BE2C (cell line): ENCODE data around the gene SENP1.

Experiments
- DNase-seq: peaks from one replicate; pipeline ENCODE4 v3.0.0-alpha.2; 2020
- H3K27me3 ChIP-seq: fragments of 250-450 bp; sonication (Bioruptor Pico); 2 replicates; pipeline ENCODE4 v1.5.1; 2020; ENCODE audit warnings: mild to moderate bottlenecking
- H3K36me3 ChIP-seq: fragments of 250-450 bp; sonication (Bioruptor Pico); 2 replicates; pipeline ENCODE4 v1.5.1; 2020; ENCODE audit warnings: mild to moderate bottlenecking
- H3K4me1 ChIP-seq: fragments of 250-450 bp; sonication (Bioruptor Pico); 2 replicates; pipeline ENCODE4 v1.5.1; 2020
- H3K4me3 ChIP-seq: 2 replicates; pipeline ENCODE4 v1.5.1; 2011; ENCODE audit warnings: low read depth, low read length
- H3K9me3 ChIP-seq: fragments of 250-450 bp; sonication (Bioruptor Pico); 2 replicates; pipeline ENCODE4 v1.5.1; 2020
- CTCF ChIP-seq: IDR thresholded peaks from 2 replicates; pipeline ENCODE4 v1.5.1; 2012; ENCODE audit warnings: mild to moderate bottlenecking, low read depth, low read length

SENP1 gene

GRCh38 chr12:48106681-48107613, 1.1 kb upstream of the SENP1 start:
- peak overlapping the region; percentile 81 for H3K4me3 ChIP-seq
- no peaks in the 10 kb centered on the region; the same call in 1 of the 2 replicates for H3K4me1 ChIP-seq
- no peak for TF ChIP-seq CTCF
- no peak for DNase-seq
- H3K27me3 ChIP-seq: peaks cover 24% of the 10 kb centered on the region
- no peaks in the 10 kb centered on the region for H3K36me3 ChIP-seq
- no peaks in the 10 kb centered on the region for H3K9me3 ChIP-seq

- TF ChIP-seq CTCF: no peak
- Histone ChIP-seq H3K27me3 (peaks cover 11% of the 10 kb centered on the region), H3K4me3 (peak overlapping the region; percentile 81), H3K4me1 (no peaks in the 10 kb centered on the region; the same call in 1 of the 2 replicates), H3K9me3 (no peaks in the 10 kb centered on the region), H3K36me3 (no peaks in the 10 kb centered on the region)
- DNase-seq: no peak
Observed at GRCh38 chr12:48105321-48105866, 485 bp downstream of the SENP1 start.

GRCh38 chr12:48104531-48104930, 1.3 kb downstream of the SENP1 start:
- H3K36me3 ChIP-seq: no peaks in the 10 kb centered on the region
- DNase-seq: no peak
- H3K27me3 ChIP-seq: 0 out of 2 replicates have a peak, but pooled peaks cover 2% of the 10 kb centered on the region
- H3K4me3 ChIP-seq: peak overlapping the region; percentile 81
- no peaks in the 10 kb centered on the region; the same call in 1 of the 2 replicates for H3K4me1 ChIP-seq
- TF ChIP-seq CTCF: no peak
- no peaks in the 10 kb centered on the region for H3K9me3 ChIP-seq

GRCh38 chr12:48092611-48093010, 13.3 kb downstream of the SENP1 start:
- H3K4me3 ChIP-seq: no peak overlapping the region
- H3K36me3 ChIP-seq: peaks cover 33% of the 10 kb centered on the region

GRCh38 chr12:48086327-48086726, 19.6 kb downstream of the SENP1 start:
- no peak for DNase-seq
- Histone ChIP-seq H3K4me1 (no peaks in the 10 kb centered on the region), H3K27me3 (no peaks in the 10 kb centered on the region), H3K9me3 (no peaks in the 10 kb centered on the region), H3K4me3 (no peak overlapping the region), H3K36me3 (peaks cover 47% of the 10 kb centered on the region)
- TF ChIP-seq CTCF: no peak

More at GRCh38 chr12:48092611-48093010, 13.3 kb downstream of the SENP1 start:
- DNase-seq: no peak
- Histone ChIP-seq H3K4me1 (no peaks in the 10 kb centered on the region), H3K9me3 (no peaks in the 10 kb centered on the region), H3K27me3 (no peaks in the 10 kb centered on the region)
- no peak for TF ChIP-seq CTCF
